OCI-M2 (cell line): ENCODE results near the gene PPP2R5C.
"Not testable (repeated sequence)": the region's sequence is repeated elsewhere in the genome, so short reads cannot be mapped to it uniquely, and the experiment has no call there.

ENCODE experiments used
- DNase-seq: peaks from one replicate; lab custom pipeline; 2025; ENCODE audit not compliant: unreplicated experiment; lab: John Stamatoyannopoulos, UW

PPP2R5C gene

DNA sequence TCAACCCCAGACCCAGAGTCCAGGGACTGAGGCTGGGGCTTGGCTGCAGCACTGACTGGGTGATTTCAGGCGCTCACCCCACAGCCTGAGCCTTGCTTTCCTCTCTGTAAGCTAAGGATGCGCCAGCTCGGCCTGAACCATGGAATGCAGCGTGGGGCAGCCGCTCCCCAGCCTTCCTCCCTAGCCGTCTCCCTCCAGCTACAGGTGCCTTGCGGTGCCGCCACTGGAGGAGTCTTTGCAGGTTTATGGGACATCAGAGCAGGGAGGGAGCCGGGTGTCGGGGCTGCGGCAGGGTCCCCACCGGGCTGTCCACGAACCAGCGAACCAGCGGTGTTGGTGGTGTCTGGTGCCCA, 19.4 kb downstream of the PPP2R5C start:
- DNase-seq, result no peak

DNA sequence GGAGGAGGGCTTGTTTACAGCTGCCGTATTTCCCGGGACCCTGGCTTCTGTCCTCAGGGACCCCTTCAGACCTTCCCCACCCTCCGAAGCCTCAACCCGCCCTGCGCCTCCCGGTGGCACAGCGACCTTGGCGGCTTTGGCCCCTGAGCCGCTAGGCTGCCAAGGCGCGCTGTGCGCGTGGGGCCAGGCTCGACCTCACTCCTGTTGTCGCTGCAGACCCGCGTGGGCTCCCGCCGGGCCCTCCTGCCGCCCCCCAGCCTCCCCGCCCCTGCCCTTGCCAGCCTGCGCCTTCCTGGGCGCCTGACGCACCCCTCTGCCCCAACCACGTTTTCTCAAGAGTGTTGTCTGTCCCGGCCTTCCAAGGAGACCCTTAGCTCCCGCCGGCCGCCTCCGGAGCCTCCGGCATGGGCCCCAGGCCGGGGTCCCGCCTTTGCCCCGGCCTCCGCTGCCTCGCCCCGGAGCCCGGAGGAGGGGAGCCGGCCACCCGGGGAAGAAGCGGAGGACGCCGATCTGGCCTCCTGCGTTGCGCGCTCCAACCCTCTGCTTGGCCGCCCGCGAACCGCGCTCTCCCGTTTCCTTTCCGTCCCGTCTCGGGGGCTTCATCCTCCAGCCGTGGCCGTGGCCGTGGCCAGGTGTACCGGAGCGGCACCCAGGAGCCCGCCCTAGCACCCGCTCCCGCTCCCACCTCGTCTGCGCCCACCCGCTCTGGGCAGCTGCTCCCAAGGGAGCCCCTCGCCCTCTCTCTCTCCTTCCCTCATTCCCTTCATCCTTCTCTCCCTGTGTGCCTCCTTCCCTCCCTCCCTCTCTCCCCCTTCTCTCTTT, 19.9 kb downstream of the PPP2R5C start:
- DNase-seq, result no peak

DNA sequence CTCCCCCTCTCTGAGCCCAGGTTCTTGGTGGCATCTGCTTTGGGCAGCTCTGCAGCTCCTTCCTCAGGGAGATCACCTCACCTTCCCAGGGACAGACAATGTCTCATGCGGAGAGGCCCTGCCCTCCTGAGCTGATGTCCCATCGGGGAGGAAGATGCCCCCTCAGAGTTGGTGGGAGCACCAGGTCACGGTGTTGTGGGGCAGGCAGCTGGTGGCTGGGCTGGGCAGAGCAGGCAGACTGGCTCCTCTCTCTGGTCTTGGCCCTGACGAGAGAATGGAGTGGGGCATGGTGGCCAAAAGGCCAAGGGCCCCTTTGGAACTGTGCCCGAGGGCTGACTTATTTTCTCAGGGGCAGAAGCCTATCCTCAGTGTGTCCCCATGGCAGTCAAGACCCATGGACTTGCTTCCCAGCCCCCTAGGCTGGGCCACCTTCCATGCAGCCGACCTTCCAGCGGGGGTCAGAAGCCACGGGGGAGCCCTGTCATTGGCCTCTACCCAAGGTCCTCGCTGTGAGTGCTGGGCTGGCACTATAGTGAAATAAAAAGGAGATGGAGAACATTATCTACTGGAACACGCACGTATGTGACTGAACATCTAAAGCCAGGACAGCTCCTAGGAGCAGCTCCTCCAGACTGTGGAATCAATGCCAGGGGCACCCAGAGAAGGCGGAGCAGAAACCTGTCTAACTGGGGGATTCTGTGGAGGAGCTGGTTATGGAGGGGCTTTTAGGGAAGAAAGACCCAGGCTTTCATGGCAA, 21.9 kb downstream of the PPP2R5C start:
- DNase-seq, result no peak

DNA sequence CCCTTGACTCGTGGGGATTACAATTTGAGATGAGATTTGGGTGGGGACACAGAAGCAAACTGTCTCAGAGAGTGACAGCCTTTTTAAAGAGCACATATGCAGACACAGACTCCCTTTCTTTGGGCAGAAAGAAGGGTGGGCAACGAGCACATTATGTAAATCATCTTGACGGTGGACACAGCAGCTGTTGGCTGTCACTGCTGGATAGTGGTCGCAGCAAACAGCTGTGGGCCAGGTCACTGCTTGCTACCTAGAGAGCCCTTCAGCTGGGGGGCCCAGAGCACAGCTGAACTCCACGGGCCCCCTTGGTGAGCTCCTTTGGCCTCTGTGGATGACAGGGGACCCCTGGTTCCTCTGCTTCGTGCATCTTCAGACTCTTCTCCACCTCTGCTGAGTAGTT, 23.1 kb downstream of the PPP2R5C start:
- no peak for DNase-seq

DNA sequence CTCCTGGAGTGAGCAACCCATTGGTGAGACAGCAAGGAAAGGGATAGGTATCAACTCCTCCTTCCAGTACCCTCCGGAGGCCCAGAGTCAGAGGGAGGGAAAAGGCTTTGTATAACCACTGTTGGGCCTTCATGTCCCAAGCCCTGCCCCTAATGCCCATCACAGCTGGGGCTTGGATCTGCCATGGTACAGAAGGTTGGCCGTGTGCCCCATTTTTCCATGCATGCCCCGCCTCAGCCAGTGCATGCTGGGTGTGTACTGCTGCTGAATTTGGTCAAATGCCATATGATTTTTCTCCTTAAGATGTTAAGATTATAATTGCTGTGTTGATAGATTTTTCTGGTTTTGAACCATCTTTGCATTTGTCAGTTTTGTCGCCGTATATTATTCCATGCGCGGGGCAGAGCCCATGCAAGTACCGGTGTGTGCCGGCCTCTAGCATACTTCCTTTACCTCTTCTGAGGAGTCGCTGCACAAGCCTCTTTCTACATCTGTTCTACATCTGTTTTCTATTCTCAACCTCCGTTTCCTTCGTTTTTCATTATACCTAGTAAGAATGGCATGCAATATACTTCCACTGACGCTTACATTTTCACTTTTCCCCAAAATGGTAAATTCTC, 26.6 kb downstream of the PPP2R5C start:
- DNase-seq, result no peak

DNA sequence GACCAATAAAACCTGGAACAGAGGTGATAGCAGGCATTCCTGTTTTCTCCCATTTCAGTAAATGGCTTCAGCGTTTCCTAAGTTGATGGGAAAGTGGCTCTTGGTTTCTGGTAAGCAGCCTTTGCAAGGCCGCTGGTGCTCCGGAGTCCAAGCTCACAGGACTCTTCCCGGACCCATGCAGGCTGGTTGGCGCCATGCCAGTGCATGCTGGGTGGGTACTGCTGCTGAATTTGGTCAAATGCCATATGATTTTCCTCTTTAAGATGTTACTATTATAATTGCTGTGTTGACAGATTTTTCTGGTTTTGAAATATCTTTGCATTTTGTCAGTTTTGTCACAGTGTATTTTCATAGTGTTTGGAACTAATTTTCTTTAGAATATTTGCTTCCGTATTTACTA, 27.7 kb downstream of the PPP2R5C start:
- no peak for DNase-seq

DNA sequence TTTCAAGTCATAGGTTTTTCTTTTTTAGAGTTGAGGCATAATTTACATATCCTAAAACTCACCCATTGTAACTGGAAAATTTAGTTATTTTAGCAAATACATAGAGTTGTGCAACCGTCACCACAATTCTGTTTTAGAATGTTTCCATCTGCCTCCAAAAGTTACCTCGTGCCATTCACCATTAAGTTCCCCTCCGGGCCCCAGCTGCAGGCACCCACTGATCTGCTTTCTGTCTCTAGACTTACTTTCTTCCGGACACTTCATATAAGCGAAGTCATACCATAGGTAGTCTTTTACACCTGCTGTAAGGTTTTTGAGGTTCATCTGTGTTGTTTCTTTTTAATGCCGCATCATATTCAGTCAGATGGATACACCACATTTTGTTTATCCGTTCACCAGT, 28.7 kb downstream of the PPP2R5C start:
- no peak for DNase-seq

DNA sequence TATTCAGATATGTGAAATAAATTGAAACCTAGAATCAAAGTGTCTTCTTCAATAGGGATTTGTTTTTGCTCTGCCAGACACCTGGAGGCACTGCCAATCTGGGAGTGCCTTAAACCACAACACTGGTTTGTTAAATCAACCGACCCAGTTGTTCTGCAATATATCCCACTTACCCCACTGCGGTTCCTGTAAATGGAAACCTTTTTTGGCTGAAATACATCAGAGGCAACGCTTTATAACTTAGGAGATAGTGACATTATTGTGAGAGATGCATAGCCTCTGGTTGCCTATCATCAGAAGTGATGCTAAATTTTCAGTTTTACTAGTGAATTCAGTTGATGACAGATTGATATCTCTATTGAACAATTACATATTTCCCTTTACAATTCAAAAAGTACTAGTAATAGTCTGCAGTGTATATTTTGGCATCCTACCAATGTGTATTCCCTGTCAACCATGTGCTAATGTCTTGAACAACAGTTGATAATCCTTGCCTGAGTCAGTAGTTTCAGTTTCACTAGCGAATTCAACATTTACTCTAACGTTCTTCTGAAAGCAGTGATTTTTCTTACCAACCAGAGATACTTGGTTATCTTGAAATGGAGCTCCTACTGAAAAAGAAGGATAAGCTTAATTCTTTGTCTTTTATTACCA, 30.5 kb downstream of the PPP2R5C start:
- DNase-seq, result no peak

DNA sequence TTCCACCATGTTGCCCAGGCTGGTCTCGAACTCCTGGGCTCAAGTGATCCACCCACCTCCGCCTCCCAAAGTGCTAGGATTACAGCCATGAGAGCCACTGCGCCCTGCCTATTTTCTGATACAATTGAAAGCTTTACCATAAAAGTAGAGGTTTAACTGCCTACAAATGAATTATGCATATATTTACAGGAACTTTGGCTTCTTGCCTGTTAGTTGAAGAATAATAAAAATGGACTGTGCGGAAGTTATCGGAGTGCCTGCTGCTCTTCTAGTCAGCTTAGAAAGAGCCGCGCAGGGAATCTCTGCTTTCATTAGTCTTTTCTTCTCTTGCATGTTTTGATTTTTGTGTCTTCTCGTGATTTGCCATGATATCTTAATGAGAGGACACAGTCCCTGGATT, 34.5 kb downstream of the PPP2R5C start:
- no peak for DNase-seq

DNA sequence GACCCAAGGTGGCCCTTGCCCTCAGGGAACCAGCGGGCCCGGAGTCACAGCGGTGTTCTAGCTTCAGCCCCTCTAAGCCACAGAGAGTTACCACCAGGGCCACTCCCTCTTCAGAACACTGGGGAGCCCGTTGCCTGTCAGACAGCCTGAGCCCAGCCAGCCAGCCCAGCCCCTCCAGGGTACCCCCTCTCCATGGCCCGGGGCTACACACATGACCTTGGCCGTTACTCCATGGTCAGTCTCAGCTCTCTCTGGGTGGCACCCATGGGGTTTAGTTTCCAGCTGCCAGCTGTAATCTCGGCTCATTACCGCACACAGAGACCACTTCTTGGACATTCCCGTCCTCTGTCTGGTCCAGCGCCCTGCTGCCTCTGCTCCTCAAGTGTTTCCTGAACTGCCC, 35.0 kb downstream of the PPP2R5C start:
- no peak for DNase-seq

DNA sequence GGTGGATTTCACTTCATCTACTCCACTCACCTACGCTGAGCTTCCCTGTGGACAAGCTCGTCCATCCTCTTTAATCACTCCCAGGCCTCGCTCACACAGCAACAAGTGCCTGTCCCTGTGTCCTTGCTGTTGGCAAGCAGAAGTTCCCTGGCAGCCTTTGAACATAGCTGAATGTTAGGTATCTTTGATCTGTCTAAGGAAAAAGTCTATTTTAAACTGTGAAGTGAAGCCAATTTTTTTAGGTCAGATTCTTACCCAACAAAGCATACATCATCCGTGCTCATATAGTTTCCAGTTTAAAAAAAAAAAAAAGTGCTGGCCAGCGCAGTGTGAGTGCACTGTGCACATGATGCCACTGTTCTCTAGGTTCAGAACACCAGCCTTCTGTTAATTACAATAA, 36.3 kb downstream of the PPP2R5C start:
- no peak for DNase-seq

DNA sequence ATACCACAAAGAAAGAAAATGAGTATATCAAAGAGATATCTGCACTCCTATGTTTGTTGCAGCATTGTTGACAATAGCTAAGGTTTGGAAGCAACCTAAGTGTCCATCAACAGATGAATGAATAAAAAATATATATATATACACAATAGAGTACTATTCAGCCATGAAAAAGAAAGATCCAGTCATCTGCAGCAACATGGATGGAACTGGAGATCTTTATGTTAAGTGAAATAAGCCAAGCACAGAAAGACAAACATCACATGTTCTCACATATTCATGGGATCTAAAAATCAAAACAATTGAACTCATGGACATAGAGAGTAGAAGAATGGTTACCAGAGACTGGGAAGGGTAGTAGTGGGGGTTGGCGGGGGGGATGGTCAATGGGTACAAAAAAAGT, 42.9 kb downstream of the PPP2R5C start:
- not testable (repeated sequence) for DNase-seq

DNA sequence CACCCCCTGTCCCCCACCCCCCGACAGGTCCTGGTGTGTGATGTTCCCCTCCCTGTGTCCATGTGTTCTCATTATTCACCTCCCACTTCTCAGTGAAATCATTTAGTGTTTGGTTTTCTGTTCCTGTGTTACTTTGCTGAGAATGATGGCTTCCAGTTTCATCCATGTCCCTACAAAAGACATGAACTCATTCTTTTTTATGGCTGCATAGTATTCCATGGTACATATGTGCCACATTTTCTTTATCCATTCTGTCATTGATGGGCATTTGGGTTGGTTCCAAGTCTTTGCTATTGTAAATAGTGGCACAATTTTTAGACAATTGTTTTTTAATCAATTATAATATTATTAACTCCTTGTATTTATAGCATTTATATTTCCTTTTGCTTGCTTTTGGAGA, 44.7 kb downstream of the PPP2R5C start:
- DNase-seq, result not testable (repeated sequence)

DNA sequence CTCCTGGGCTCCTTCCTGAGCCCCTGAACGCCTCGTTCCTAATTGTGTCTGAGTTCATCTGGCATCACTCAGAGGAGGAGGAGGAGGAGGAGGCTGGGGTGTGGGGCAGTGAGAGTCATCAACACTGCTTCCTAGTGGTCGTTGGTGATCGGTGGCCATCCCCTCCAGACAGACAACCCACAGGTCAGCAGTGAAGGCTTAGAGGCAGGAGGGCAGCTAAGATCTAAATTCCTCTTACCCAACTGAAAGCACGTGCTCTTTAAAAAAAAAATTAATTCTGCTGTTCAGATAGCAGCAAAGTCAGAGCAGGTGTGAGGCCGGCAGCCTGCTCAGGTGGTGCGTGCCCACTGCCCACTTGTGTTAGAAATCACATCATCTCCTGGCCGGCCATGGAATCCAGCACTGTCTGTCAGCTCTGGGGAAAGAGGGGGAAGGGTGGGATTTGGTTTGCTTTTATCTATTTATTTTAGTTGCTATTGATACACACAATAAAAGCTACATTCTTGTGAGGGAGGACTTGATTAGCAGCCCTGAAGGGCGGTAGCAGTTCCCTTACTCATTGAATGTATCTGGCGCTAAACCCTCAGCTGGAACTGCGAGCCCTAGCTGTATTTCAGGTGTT, 46.6 kb downstream of the PPP2R5C start:
- no peak for DNase-seq

DNA sequence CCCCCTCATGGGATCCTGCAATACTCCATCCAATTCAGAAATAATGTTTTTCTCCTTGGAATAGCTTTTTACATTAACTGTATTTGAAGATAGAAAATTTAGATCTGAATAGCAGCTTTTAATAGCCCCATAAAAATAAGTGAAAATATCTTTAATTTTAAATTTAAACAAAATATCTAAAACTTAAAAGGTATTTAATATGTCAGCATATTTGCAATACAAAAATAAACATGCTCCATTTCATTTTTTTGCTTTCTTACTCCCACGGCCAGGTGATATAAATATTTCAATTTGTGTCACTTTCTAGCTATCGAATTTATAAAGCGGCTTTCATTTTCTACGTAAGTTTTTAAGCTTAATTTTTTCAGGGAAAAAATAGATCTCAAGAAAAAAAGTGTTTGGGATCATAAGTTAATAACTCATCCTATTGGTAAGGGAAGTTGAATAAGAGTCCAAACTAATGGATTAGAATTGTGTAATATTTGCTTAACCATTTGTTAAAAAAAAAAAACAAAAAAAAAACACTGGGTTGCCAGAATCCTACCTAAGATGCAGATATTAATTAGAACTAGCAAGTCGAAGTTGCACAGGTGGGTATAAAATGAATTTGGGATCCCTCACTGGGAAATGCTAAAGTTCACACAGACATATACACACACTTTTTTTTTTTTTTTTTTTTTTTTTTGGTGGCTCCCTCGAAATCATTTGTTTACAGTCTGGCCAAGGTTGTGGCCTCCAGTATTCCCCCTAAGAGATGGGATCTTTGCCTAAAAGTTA, 47.6 kb downstream of the PPP2R5C start:
- DNase-seq, result no peak

DNA sequence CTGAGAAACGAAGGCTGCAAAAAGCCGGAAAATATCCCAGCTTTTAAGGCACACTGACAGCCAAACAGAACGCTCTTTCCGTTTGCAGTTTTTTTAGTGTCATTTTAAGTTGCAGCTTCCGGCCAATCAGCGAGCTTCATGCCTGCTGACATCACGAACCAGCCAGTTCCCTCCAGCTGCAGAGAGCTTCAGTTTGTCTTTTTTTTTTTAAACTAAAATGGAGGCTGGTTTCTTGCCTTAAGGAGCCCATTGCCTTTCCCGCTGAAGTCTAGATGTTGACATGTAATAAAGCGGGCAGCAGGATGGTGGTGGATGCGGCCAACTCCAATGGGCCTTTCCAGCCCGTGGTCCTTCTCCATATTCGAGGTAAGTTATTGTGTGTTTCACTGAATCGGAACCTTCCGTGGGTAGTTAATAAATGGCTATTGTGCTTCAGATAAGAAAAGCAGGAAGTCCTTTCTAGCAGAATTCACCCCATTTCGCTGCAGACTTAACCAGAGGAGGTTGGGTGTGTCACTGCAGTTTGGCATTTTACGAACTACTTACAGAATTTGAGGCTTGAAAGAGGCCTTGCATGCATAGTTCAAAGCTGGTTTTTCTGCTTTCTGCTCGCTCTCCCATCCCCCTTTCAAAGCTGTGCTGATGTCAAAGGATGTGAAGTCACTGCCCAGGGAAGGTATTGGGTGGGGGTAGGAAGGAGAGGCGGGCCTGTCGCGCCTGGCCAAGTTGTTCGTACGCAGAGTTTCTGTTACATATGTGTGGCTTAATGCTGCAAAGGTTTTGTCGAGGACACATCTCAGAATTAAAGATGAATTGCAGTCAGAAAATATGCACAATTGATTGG, 48.4 kb downstream of the PPP2R5C start:
- DNase-seq, result peak; percentile 84

DNA sequence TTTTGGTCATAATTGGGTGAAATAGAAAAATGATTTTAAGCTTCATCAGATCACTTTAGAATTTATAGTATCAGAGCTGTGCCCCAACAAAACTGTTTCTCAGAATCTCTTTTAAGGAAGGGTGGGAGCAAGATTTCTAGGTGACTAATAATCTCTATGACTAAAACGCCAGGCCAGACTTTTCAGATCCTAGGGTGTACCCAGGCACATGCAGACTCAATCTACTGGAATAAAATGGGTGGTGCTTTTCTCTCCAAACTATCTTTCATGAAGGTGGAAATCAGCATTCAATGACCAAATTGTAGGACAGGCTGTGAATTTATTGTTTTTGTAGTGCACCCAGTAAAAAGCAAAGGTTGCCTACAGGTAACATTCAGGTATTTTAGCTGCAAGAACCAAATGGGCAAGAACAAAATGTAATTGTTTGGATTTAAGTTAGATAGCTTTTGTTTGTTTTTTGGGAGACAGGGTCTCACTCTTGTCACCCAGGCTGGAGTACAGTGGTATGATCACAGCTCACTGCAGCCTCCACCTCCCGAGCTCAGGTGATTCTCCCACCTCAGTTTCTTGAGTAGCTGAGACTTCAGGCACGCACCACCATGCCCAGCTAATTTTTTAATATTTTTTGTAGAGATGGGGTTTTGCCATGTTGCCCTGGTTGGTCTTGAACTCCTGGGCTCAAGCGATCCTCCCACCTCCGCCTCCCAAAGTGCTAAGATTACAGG, 49.5 kb downstream of the PPP2R5C start:
- no peak for DNase-seq

DNA sequence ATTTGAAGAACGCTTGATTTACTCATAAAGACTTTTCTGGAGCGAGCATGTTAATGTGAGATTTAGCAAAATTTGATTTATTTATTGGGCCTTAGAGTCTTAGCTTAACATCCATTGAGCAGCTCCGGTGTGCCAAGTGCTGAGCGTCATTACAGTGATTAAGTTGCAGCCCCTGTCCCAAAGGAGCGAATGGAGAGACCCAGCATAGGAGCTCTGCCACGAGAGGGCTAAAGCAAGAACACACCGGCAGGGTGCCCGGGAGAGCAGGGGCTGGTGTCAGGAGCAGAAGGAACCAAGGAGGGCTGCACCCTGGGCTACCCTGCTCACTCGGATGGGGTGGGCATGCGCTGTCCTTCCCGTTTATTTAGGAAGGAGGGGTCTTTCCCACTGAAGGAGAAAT, 50.6 kb downstream of the PPP2R5C start:
- DNase-seq, result no peak
